IPS DF 4.7 (cell line): ENCODE data around the gene TLL1.

Experiments
- DNase-seq: peaks from one replicate; pipeline ENCODE4 v3.0.0-alpha.2; 2013; ENCODE audit warnings: low spot score; ENCODE audit errors: extremely low read depth

Gene TLL1

GRCh38 chr4:165872461-165873297 lies at the start of gene TLL1:
TSS of gene TLL1 (plus strand) at chr4:165873237. CDS start at chr4:165873905, 668 bp downstream.
- no peak for DNase-seq

GRCh38 chr4:165826166-165826565 lies 46.9 kb upstream of the TLL1 start:
- DNase-seq, result no peak

DNA sequence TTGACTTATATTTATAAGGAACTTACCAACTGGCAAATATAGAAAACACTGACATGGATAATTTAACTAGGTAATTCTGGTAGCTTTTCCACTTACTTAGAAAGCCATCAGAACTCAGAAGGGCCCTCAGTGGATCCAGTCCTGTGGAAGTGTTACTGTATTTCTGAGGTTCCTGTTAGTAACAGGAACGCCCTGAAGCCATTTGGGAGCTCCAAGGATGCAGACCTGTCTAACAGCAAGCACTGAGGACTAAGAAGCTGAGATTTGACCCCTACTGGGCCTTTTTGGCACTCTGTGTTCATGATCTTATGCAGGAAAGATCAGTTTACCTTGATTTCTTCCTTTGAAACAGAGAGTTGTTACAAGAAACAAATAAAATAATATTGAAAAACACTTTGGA lies 46.0 kb upstream of the TLL1 start:
- no peak for DNase-seq

- DNase-seq, result no peak
Measured at GRCh38 chr4:165828928-165829327, 44.1 kb upstream of the TLL1 start.

DNA sequence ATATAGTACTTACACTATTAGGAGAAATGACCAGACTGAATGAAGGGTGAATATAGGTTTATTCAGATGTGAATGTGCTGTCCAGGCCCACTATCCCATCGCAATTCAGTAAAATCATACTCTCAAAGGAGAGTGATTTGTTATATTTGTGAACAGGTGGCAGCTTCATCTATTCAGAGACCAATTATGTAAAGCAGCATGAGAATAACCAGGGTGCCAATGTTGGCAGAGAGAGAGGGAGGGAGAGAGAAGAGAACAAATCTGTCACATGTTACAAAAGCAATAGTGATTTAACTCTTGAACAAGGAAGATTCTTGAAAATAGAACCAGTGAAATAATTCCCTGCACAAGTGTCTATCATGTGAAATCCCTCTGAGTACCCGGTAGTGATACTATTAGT lies 38.9 kb upstream of the TLL1 start:
- DNase-seq, result no peak

- DNase-seq, result no peak
Measured at GRCh38 chr4:165838575-165838974, 34.5 kb upstream of the TLL1 start.

GRCh38 chr4:165839615-165840333 lies 33.3 kb upstream of the TLL1 start:
- no peak for DNase-seq

DNA sequence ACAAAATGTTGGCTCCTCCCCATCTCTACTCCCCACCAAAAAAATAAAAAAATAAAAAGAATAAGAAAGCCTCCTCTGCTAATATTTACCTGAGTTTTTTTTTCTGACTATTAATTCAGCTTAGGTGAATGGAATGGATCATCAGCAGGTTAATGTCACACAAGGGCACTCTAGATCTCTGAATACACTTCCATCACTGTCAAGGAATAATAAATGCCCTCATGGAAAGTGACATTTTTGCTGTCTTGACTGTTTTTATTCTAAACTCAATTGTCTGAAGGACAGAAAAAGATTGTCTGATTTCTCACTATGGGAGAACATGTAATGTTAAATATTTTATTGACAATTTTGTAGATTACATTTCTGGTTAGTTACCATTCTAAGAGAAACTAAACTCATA lies 30.4 kb upstream of the TLL1 start:
- DNase-seq, result no peak

DNA sequence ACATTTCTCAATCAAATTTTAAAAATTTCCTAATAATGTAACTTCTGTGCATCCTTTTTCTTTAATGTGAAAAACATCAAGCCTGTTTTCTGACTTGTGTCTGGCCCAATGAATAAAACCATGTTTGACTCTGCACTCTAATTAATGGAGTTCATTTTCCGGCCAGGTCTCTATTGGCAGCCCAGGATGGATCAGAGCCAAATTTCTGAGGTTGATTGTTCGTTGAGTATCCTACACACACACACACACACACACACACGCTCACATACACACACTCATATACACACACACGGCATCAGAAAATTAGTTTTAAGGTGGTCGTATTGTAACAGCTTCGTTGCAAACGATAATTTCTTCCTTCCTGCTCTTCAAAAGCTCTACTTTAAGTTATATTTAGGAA lies 28.9 kb upstream of the TLL1 start:
- DNase-seq, result no peak

GRCh38 chr4:165851256-165851655 lies 21.8 kb upstream of the TLL1 start:
- no peak for DNase-seq

- DNase-seq, result no peak
Measured at GRCh38 chr4:165855191-165855590, 17.8 kb upstream of the TLL1 start.

GRCh38 chr4:165861363-165861762 lies 11.7 kb upstream of the TLL1 start:
- no peak for DNase-seq

DNA sequence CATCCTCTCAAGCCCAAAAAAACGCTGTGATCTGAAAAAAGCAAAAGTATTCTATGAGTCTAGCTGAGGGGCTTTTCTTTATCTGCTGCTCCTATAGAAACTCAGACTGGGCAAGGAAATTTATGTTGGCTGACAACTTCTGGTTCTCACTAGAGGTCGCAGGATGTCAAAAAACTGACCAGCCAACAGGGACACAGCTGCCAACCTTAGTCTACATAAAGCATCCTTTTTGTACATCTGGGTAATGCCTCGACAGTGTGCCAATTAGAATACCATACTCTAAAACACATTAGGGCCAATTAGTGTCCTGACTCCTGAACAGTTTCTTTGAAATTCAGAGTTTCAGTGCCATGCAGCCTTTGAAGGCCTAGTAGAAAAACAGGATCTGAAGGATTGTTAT lies 8.8 kb upstream of the TLL1 start:
- DNase-seq, result no peak

GRCh38 chr4:165866019-165866650 lies 6.9 kb upstream of the TLL1 start:
- no peak for DNase-seq

- DNase-seq, result no peak
Measured at GRCh38 chr4:165867961-165868360, 5.1 kb upstream of the TLL1 start.

- no peak for DNase-seq
Measured at GRCh38 chr4:165873298-165874071, 448 bp downstream of the TLL1 start.

DNA sequence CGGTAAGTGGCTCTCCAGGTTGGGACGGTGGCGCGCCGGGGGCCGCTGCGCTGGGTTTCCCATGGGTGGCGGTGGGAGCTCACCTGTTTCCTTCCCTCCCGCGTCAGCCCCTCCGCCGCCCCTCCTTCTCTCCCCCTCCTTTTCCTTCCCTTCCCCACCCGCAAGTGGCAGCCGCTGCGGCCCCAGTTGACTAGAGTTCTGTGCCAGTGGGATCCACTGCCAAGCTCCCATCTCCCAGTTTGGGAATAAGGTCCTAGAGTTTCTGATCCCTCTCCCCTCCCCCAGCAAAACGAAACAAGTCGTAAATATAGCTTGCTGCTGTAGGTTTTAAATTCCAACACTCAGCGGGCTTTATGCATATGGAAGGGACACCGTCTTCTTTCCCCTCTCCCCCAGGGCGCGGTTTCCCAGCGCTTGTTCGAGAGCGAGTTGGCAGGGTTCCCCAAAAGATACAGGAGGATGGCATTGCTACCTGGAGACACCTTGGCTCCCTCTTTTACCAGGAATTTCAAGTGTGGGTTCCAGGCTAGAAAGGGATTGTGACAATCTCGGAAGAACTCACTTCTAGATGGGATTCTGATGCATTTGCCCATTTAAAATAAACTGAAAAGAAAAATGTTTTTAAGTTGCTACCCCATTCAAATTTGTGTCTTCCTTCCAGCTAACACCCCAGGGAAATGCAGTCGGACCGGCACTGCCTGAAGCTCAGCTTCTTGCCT lies 1.2 kb downstream of the TLL1 start:
- DNase-seq, result no peak

- DNase-seq, result no peak
Measured at GRCh38 chr4:165874791-165875371, 1.8 kb downstream of the TLL1 start.

- no peak for DNase-seq
Measured at GRCh38 chr4:165875446-165875845, 2.4 kb downstream of the TLL1 start.

DNA sequence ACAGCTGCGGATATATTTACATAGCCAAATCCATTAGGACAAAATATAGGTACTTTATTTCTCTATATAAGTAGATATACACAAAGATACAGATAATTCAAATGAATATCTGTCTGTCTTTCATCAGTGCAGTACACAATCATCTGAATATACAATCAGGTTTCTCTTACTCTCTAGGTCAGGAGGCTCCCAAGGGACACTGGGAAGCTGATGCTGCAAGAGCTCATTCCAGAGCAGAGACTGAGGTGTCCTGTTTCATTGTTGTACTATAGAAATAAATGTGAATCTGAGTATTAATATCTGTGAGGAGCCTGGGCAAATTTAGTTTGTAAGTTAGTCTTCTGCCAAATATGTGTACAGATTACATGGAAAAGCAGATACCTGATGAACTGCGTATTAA lies 4.2 kb downstream of the TLL1 start:
- DNase-seq, result no peak

DNA sequence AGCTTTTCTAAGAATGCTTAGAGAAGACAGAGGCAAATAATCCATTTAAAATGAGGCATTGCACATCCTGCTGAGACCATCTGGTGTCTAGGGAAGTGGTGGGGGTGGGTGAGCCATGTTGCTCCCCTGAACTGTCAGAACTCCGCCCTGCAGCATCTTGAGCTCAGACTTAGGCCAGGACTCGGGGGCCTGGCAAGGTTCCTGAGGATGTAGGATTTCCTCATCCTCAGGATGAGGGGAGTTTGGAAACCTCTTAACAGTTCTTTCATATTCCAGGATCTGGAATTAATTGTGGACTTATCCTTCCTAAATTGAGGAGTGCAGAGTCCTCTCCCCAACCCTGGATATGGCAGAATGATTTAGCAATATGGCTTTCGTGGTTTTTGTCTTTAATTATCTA lies 6.6 kb downstream of the TLL1 start:
- DNase-seq, result no peak
